GM19438 (cell line): Measurements from ENCODE around the gene MTRFR.
"Not testable (repeated sequence)": the region's sequence is repeated elsewhere in the genome, so short reads cannot be mapped to it uniquely, and the experiment has no call there.

Source experiments
- ATAC-seq: cut with Tn5 transposase; IDR thresholded peaks from one replicate; pipeline ENCODE4 v1.9.1; 2021; ENCODE audit warnings: low read depth; ENCODE audit not compliant: unreplicated experiment

The MTRFR gene

DNA sequence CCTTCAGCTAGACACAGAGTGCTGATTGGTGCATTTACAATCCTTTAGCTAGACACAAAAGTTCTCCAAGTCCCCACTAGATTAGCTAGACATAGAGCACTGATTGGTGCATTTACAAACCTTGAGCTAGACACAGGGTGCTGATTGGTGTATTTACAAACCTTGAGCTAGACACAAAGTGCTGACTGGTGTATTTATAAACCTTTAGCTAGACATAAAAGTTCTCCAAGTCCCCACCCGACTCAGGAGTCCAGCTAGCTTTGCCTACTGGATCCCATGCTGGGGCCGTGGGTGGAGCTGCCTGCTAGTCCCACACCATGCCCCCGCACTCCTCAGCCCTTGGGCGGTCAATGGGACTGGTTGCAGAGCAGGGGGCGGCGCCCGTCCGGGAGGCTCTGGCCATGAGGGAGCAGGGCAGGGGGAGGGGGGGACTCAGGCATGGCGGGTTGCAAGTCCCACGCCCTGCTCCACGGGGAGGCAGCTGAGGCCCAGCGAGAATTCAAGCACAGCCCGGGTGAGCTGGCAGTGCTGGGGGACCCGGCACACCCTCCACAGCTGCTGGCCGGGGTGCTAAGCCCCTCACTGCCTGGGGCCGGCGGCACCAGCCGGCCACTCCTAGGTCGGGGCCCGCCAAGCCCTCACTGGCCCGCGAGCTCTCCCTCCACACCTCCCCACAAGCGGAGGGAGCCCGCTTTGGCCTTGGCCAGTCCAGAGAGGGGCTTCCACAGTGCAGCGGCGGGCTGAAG lies 15.9 kb downstream of the MTRFR start:
- ATAC-seq, result not testable (repeated sequence)

GRCh38 chr12:123250471-123251383 lies 17.5 kb downstream of the MTRFR start:
- ATAC-seq, result no peak

- ATAC-seq, result no peak
These were observed 18.3 kb downstream of the MTRFR start for GRCh38 chr12:123251403-123252076.

- ATAC-seq, result not testable (repeated sequence)
These were observed 19.1 kb downstream of the MTRFR start for GRCh38 chr12:123252365-123252764.

DNA sequence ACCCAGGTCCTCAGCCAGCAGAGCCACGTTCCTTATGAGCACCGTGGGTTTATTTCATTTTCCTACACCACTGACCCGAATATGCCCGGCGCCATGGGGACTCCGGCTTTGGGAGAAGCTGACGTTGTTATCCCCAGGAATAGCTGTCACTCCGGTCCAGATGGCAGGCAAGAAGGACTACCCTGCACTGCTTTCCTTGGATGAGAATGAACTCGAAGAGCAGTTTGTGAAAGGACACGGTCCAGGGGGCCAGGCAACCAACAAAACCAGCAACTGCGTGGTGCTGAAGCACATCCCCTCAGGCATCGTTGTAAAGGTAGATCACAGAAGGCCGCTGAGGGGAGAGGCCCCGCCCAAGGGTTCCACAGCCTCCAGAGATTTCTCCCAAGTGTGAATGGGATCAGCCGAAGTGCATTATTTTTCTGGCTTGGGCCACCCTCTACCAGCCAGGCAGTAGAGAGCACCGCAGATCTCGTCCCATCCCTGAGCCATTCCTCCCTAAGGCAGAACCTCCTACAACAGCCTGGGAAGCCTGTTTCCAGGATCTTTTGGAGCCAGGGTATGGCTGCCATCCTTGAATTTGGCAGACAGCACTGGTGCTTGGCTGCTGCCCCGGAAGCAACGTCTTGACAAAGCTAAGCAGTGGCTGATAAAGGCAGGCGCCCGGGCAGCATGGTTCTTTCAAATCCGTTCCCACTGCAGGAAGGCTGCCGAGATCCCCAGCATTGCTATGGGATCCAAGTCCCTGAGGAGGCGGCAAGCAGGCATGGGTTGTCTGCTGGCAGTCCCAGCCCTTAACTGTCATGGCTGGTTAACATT lies 20.6 kb downstream of the MTRFR start:
- ATAC-seq, result no peak

DNA sequence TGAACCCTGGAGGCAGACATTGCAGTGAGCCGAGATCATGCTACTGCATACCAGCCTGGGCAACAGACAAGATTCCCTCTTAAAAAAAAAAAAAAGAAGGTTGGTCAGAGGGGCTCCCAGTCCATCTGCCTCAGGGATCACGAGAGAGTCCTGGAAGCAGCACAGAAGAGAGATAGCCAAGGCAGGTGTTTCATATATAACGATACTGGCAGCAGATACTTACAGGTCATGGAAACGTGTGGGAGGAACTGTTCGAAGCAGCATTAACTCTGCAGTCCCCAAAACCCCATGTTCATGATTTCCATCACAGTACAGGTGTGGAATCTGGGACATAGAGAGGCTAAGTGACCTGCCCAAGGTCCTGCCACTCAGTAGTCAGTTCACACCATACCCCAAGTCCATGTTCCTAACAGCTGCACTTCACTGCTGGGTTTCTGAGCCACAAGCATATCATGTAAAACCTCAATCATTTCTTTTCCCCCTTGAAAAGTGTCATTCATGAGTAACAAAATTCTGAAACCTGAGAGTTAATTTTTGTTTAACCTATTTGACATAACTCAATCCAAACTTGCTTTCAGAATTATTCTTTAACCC lies 21.7 kb downstream of the MTRFR start:
- no peak for ATAC-seq

DNA sequence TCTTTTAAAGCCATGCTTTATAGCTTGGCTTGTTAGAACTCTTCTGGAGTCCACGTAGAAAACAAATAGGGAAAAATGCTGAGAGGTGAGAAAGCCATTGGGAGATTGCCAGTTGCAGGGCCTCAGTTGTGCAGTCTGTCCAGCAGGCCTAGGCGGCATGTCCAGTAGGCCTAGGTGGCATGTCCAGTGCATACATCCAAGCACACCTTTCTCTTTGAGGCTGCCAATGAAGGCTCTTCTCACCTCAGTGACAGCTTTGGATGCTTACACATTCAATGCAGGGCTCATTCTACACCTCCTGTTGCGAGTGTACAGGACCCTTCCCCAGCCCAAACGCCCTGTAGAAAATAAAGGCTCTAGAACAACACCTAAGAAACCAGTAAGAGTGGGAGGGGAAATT lies 25.4 kb downstream of the MTRFR start:
- ATAC-seq, result no peak

DNA sequence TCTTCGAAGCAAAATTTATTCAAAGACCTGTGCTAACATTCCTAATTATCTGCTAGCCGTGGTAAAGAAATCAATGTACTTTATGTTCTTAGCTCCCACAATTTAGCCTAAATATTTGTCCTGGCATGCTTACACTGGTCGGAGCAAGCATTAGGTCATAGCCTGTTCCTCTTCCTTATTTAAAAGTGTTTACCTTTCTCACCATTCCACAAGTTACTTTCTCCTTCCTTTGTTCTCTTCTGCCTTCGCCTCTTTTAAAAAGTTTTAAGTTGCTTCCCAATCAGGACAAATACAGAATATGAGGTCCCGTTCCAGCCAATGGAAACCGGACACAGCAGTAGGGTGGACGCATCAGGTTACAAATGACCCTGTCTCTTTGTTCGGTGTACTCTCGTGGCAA lies 26.8 kb downstream of the MTRFR start:
- ATAC-seq, result no peak

DNA sequence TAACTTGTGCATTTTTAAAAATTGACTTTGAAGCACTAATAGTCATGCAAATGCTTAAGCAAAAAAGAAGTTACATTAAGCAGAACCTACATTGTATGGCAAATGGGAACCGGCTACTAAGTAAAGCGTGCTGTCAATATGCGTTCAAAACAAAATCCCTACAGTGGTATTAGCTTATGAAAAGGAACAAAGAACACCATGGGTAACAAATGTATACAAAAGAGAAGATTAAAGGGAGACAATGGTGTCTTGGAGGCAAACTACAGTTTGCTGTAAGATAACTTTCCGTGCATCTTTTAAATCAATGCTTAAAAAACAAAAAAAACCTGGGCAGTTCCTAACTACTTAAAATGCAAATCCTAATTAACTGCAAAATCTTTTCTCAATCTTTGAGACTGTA lies 28.0 kb downstream of the MTRFR start:
- ATAC-seq, result no peak

DNA sequence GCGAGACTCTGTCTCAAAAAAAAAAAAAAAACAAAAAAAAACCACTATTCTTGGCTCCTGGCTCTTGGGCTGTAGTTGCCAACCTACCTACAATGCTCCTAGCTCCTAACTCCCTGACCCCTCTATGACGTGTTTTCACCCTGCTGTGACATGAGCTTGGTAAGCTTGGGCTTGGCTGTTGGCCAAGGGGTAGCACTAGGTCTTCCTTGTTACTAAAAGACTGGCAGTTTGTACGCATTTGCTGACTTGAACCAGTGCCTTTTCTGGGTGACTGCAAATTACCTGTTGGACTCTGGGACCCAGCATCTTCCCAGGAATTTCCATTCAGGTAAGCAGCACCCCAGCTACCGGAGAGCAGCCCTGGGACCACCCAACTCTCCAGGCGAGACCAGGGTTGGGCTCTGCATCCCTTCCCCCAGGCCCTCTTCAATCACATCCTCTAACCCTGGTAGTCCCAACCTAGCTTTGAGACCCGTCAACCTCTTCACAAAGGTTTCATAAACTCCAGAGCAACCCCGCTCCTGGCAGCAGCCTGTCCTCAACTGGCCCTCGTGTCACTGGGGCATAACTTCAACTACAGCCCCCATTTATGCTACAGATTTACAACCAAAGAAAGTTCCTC lies 30.1 kb downstream of the MTRFR start:
- ATAC-seq, result no peak

GRCh38 chr12:123264642-123265041 lies 31.4 kb downstream of the MTRFR start:
- ATAC-seq, result no peak

GRCh38 chr12:123265851-123266678 lies 32.8 kb downstream of the MTRFR start:
- no peak for ATAC-seq

GRCh38 chr12:123266679-123267277 lies 33.5 kb downstream of the MTRFR start:
- no peak for ATAC-seq

- no peak for ATAC-seq
These were observed 34.2 kb downstream of the MTRFR start for GRCh38 chr12:123267335-123267920.

GRCh38 chr12:123267991-123268843 lies 35.0 kb downstream of the MTRFR start:
- ATAC-seq, result no peak

GRCh38 chr12:123268850-123269249 lies 35.6 kb downstream of the MTRFR start:
- no peak for ATAC-seq

DNA sequence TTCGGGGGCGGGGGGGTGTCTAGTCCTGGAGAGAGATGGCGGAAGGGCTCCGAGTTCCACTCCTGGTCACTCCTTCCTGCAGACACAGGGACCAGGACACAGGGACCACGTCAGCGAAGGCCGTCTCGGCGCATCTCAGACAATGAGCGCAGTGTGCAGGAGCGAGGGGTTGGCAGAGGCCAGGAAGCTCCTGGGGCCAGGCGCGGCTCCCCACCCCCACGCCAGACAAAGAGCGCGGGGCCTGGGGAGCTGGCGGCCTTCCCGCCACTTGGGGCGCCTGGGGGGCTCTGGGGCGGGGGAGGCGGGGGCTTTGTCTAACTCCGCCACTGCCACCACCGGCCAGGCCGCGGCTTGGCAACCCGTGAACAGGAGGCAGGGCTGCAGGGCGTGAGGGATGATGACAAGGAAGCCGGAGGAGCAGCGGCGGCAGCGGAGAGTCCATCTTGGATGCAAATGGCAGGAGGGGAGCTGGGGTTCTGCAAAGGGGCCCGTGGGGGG lies 36.2 kb downstream of the MTRFR start:
- ATAC-seq, result no peak
